ENCODE results near the gene XRCC3.

The XRCC3 gene

DNA sequence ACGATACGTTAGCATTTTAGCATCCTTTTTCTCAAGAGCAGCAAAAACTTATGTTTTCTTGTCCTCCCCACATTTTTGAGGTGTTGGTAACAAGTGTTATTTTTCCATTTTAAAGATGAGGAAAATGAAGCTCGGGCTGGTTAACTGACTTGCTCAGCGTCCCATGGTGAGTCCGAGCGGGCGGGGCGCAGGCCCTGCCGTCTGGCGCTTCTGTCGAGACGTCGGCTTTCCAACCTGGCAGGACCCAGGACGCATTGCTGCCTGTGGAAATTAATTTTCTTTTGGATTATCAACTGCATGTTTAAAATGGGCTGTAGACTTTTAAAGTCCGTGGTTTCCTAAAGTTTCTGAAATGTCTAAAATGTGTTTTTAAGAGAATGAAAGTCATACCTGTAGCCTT is 30.4 kb downstream of the XRCC3 start:
- TF ChIP-seq, protein P1, sequence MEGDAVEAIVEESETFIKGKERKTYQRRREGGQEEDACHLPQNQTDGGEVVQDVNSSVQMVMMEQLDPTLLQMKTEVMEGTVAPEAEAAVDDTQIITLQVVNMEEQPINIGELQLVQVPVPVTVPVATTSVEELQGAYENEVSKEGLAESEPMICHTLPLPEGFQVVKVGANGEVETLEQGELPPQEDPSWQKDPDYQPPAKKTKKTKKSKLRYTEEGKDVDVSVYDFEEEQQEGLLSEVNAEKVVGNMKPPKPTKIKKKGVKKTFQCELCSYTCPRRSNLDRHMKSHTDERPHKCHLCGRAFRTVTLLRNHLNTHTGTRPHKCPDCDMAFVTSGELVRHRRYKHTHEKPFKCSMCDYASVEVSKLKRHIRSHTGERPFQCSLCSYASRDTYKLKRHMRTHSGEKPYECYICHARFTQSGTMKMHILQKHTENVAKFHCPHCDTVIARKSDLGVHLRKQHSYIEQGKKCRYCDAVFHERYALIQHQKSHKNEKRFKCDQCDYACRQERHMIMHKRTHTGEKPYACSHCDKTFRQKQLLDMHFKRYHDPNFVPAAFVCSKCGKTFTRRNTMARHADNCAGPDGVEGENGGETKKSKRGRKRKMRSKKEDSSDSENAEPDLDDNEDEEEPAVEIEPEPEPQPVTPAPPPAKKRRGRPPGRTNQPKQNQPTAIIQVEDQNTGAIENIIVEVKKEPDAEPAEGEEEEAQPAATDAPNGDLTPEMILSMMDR (IDR thresholded peaks at IDR 0.05; ENCODE audit: borderline replicate concordance, insufficient read depth, low read depth, low read length): no peak
- no peak overlapping the region for H3K4me3 ChIP-seq (ENCODE audit: low read depth, low read length)

DNA sequence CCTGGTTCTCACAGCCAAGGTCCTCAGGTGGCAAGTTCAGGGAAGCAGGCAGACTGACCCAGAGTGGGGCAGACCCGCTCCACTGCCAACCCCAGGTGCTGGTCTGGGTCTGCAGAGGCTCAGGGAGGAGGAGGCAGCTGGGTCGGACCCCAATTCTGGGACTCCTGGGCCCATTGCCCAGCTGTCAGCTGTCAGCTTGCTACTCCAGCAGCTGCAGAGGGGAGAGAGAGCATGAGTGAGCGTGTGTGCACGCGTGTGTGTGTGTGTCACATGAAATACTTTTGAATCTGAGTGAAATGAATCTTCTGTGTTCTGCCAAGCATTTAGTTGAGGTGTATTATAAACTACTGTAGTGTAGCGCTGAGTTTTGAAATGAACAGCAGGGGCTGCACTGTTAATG is 30.8 kb downstream of the XRCC3 start:
- TF ChIP-seq, protein P1 (IDR thresholded peaks at IDR 0.05; ENCODE audit: borderline replicate concordance, insufficient read depth, low read depth, low read length): no peak

DNA sequence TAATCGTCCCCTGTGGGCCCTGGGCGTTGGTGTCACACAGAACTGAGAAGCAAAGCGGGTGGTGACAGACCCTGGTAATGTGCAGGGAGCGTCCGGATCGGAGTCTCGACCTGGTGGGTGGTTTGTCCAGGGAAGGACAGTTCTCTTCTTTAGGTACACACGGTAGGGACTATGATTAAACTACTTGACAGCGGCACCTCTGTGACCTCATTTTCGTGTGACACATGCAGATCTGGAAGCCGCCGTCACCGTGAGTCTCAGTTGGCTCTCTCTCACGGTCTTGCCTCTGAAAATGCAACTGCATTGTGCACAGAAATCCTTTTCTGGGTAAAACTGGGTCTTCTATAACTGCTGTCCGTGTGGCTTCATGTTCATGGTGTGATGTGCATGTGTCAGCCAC is 32.1 kb downstream of the XRCC3 start:
- TF ChIP-seq, protein P1 (IDR thresholded peaks at IDR 0.05; ENCODE audit: borderline replicate concordance, insufficient read depth, low read depth, low read length): no peak
- no peak overlapping the region for H3K4me3 ChIP-seq (ENCODE audit: low read depth, low read length)

More for the DNA sequence above, 30.8 kb downstream of the XRCC3 start:
- H3K4me3 ChIP-seq (ENCODE audit: low read depth, low read length): no peak overlapping the region

DNA sequence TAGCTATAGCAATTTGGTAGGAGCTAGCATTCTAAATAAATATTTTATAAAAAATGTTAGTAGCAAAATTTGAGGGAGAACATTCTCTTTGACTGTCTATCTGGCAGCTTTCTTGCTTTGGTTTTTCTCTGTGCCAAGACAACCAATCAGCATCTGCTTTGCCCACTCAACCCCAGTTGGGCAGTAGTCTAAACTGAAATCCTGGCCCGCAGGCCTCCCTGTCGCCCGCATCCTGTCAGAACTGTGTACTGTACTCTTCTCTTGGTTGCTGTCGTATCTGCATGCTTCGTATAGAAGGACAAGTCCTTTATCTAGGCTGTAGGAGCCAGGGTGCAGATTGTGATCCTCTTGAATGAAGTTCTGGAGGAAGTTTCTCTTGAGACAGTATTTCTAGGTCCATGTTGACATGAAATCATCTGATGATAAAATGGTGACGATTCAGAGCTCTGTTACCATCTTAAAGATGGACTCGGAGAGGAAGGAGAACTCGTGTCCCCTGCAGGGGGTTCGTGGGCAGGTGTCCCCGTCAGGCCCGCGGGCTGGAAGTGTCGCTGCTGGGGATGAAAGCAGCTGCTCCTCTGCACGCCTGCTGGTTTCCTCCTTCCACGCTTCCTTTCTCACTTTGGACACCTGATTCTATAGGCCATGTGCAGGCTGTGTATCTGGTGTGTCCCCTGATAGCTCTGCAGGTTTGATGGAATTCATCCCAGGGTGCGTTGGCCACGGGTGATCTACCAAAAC is 34.6 kb downstream of the XRCC3 start:
- TF ChIP-seq, protein P1 (IDR thresholded peaks at IDR 0.05; ENCODE audit: borderline replicate concordance, insufficient read depth, low read depth, low read length): no peak

DNA sequence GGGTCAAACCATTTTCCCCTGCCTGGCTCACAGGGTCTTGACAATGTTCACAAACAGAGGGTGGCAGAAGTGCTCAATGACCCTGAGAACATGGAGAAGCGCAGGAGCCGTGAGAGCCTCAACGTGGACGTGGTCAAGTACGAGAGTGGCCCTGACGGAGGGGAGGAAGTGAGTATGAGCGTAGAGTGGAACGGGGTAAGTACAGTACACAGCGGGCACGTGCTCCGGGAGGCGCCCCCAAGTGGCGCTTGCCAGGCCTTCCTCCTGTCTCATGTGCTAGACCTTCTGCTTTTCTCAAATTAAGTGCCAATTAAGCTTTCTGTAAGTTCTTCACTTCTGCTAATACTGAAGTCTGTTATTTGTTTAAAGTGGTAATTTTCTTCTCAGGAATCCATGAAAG is 35.9 kb downstream of the XRCC3 start:
- H3K4me3 ChIP-seq (ENCODE audit: low read depth, low read length): no peak overlapping the region
- TF ChIP-seq, protein P1 (IDR thresholded peaks at IDR 0.05; ENCODE audit: borderline replicate concordance, insufficient read depth, low read depth, low read length): peak; percentile 90

More for the DNA sequence above, 34.6 kb downstream of the XRCC3 start:
- no peak overlapping the region for H3K4me3 ChIP-seq (ENCODE audit: low read depth, low read length)

DNA sequence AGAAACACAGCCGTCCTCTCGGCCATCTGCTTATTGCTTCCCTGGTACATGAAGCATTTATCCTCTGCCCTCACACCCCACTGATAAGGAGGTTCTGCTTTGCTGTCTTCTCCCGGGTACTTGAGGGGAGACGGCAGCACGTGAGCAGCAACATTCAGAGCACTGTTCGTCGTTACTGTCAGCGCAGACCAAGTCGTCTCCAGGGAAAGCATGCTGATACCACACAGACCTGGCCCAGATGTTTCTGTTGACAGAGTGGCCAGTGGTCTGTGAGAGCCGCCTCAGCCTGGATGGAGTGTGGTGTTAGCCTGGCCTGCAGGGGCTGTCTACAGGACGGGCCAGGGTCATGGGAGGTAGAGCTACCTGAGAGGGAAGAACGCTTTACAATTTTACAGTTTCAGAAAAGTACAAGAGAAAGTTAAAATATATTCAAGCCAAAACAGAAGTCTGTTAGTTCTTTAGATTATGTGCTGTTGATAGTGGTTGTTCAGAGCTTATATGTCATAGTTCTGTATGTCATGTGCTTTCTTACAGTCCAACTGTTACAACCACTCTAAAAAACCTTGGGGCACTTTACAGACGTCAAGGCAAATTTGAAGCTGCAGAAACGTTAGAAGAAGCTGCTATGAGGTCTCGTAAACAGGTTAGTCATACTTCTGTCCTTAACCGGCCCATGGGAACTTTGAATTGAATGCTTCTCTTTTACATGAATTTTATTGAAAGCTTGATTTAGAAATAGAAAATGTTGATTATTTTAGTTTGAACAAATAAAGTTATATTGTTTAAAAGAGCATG is 38.2 kb downstream of the XRCC3 start:
- TF ChIP-seq, protein P1 (IDR thresholded peaks at IDR 0.05; ENCODE audit: borderline replicate concordance, insufficient read depth, low read depth, low read length): no peak
- no peak overlapping the region for H3K4me3 ChIP-seq (ENCODE audit: low read depth, low read length)

All from GM12875 (cell line).